Stimulated activated CD4-positive, alpha-beta T cell treated with anti-CD3 and anti-CD28 coated beads, Interleukin-4, amount 100 ng/mL, for 4 hours (primary cell): Measurements from ENCODE around the gene MYH15.

Experiments used
- DNase-seq, 2 experiments: peaks; one replicate each; pipeline ENCODE4 v3.0.0-alpha.2; 2020

MYH15 gene

GRCh38 chr3:108509263-108509662, 1.1 kb downstream of the MYH15 start:
- no peak for DNase-seq

- no peak for DNase-seq
These were observed 2.5 kb downstream of the MYH15 start for GRCh38 chr3:108507902-108508301.

DNA sequence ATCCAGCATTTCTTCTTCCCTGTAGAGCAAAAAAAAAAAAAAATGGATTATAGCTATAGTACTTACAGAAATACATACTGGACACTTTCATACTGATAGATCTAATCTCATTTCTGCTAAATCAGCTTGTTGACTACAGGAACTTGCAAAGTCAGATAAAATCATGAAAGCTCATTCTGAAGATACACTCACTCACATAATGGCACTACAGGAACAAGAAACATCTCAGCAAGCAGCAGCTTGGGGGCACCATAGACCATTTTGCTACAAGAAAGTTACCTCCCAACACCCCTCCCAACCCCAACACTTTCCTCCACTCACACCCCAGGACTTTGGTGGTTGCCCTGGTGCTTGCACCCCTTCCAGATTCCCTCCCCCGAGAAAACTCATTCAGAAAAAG, 4.6 kb downstream of the MYH15 start:
- no peak for DNase-seq

- DNase-seq = no peak
These were observed 6.7 kb downstream of the MYH15 start for GRCh38 chr3:108503722-108504121.

DNA sequence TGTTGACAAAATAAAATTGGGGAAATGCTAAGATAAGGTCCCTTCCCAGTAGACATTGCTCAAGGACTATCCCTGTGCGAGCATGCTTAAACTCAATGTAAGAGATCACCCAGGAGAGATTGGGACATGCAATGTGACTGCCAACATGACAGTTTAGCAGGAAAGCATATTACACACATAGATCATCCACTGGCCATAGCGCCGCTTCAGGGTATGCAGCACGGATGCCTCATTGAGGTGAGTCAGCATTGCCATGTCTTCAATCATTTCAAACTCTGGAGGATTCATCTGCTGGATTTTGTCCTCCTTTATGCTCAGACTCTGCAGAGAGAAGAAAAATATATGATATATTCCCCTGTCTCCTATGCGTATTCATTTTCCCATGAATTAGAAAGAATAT, 8.9 kb downstream of the MYH15 start:
- DNase-seq = no peak

DNA sequence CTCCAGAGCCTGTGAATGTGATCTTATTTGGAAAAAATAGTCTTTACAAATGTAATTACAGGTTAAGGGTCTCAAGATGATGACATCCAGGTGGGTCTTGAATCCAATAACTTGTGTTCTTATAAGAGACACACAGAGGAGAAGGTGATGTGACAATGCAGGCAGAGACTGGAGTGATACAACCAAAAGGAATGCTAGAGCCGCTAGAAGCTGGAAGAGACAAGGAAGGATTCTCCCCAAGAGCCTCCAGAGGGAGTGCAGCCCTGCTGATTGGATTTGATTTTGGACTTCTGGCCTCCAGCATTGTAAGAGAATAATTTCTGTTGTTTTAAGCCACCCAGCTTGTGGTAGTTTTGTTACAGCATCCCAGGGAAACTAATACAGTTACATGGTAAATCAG, 9.7 kb downstream of the MYH15 start:
- no peak for DNase-seq

- DNase-seq = no peak
These were observed 13.1 kb downstream of the MYH15 start for GRCh38 chr3:108497271-108497670.

DNA sequence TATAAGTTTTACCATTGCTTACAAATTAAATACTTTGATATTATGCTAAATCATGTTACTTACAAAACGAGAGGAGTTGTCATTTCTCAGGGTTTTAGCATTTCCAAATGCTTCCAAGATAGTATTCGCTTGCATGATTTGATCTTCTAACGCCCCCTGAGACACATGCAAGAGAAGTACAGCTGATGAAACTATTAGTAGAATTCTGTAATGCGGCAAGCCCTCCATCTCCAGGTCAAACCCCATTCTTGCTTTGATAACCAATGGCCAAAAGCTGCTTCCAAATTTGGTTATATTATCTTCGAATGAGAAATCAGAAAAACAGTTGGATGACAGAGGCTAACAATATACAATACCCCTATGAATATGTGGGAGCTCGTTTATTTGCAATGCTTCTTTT, 14.7 kb downstream of the MYH15 start:
- DNase-seq = no peak

DNA sequence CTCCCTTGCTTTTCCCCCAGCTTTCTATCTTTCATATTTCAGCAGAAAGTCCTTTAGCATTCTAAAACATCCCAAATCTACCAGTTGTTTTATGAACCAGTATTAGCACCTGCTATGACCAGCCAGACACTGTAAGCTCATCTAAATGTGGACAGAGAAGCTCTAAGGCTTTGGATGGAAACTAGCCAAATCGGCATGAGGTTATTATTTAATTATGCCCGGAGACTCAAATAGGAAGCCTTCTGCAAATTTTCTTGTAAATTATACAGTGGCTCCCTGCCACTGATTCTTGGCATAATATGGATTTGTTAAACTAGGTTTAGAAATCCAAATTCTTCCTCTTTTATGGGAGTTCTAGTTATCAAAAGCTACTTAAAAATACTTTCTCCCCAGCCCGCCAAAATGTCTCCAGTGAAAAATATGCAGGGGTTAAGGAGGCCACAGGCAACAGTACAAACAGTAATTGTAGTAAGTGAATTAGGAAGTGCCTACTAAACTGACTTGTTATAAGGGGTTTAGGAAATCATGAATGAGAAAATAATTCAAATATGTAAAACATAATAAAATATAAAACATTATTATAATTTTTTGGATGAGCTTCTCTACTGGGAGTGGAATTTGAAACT, 15.4 kb downstream of the MYH15 start:
- no peak for DNase-seq

- no peak for DNase-seq
These were observed 16.5 kb downstream of the MYH15 start for GRCh38 chr3:108493862-108494261.

- no peak for DNase-seq
These were observed 18.9 kb downstream of the MYH15 start for GRCh38 chr3:108491456-108491855.

- peak; percentile 5 to 12 for DNase-seq
These were observed 20.6 kb downstream of the MYH15 start for GRCh38 chr3:108489776-108490175.

- no peak for DNase-seq
These were observed 21.8 kb downstream of the MYH15 start for GRCh38 chr3:108488631-108489030.

DNA sequence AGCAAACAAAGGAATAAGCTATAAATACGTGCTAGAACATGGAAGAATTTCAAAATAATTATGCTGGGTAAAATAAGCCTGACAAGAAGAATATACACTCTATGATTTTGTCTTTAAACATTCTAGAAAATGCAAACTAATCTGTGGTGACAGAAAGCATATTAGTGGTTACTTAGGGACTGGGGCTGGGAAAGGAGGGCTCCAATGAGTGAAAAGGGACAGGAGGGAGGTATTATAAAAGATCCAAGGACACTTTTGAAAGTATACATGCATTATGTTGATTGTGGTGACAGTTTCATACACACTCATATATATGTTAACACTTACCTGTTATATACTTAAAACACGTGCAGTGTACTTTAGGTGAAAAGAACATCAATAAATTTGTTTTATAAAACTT, 23.0 kb downstream of the MYH15 start:
- DNase-seq = no peak

- DNase-seq = no peak
These were observed 23.5 kb downstream of the MYH15 start for GRCh38 chr3:108486941-108487340.

GRCh38 chr3:108486338-108486737, 24.1 kb downstream of the MYH15 start:
- no peak for DNase-seq

- DNase-seq = no peak
These were observed 25.2 kb downstream of the MYH15 start for GRCh38 chr3:108485146-108485545.

DNA sequence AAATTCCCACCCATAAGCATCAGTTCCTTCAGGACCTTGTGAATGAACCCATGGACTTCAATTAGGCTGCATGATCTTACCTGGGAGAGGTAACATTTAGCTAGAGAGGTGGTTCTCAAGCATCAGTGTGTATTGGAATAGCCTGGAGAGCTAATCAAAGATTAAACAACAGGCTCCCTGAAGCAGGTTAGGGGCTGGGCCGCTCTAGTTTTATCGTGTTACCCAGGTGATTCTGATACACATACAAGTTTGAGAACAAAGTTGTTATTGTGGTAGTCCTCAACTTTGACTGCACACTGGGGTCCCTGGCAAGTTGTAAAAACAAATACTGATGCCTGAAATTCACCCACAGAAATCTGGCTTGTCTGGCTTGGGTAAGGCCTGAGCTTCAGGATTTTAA, 31.2 kb downstream of the MYH15 start:
- no peak for DNase-seq

GRCh38 chr3:108477511-108478147, 32.8 kb downstream of the MYH15 start:
- DNase-seq = peak; percentile 55 to 56

DNA sequence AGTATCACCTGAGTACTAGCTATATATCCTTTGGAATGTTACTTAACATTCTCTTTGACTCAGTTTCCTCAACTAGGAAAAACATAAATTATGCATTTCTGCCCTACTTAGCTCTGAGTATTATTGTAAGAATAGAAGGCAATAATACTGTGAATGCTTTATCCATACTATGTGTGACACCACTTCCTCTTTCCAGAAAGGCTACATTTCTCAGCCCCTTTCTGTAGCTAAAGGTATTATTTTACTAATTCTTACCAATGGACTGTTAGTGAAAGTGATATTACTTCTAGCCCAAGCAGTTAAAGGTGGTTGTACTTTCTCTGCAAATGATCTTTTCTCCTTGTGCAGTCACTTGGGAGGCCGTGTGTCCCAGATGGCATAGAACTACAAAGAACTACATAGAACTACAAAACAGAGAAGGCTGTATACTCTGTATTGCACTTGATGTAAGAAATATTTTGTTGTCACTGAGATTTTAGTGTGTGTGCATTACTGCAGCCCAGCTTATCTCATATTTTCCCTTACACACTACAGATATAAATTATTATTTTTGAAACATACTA, 35.1 kb downstream of the MYH15 start:
- no peak for DNase-seq

DNA sequence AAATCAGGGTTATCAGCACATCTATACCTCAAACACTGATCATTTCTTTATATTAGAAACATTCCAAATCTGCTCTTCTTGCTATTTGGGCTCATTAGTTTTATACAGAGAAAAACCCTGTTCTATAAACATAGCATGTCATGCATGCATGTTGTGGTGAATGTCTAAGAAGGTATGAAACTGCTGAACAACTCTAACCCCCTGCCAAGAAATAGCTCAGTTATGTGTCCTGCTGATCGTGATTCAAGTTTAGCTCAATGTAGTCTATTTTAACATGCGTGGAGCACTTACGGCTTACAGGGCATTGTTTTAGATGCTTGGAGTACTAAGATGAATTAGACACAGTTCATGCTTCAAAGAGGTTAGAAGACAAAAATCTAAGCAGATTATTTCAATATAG, 35.8 kb downstream of the MYH15 start:
- DNase-seq = no peak

DNA sequence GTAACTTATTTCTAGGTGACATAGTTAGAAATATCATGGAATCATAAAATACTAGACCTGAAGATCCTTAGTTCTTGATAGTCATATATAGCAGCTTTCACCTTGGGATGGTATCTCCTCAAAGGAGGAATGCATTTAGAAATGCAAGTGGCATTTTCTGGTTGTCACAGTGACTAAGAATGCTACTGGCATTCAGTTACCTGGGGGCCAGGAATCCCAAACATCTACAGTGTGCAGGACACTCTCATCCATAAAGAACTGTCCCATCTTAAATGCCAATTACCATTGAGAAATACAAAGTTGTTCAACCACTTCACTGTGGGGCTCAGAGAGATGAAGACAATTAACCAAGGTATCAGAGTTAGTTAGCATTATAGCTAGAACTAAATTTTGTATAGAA, 36.7 kb downstream of the MYH15 start:
- DNase-seq = no peak

- no peak for DNase-seq
These were observed 38.3 kb downstream of the MYH15 start for GRCh38 chr3:108472001-108472591.

DNA sequence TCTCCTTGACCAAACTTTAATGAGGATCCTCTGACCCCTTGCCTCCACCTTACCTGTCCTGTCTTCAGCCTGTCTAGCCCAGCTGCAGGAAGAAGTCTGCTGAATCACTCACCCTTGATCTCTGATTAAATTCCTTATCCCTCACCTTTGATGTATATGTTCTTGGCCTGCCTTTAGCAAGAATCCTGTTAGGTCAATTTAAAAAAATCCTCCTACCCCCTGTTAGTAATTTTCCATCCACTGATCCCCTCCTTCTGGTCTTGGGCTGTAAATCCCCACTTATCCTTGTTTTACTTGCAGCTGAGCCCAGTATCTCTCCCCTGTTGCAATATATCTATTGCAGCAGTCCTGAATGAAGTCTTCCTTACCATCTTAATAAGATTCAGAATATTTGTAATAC, 39.0 kb downstream of the MYH15 start:
- no peak for DNase-seq
